ENCODE measurements around the gene TSPAN1.

Gene TSPAN1

GRCh38 chr1:46188295-46189030 is 13.6 kb downstream of the TSPAN1 start:
- DNase-seq: no peak

GRCh38 chr1:46190539-46190938 is 15.7 kb downstream of the TSPAN1 start:
- no peak for DNase-seq

GRCh38 chr1:46191033-46191701 is 16.3 kb downstream of the TSPAN1 start:
- DNase-seq: no peak

GRCh38 chr1:46192171-46192570 is 17.3 kb downstream of the TSPAN1 start:
- DNase-seq: no peak

- DNase-seq: no peak
These were observed 18.4 kb downstream of the TSPAN1 start for GRCh38 chr1:46193285-46193684.

- no peak for DNase-seq
These were observed 19.2 kb downstream of the TSPAN1 start for GRCh38 chr1:46193984-46194570.

- DNase-seq: no peak
These were observed 19.8 kb downstream of the TSPAN1 start for GRCh38 chr1:46194641-46195193.

- no peak for DNase-seq
These were observed 21.7 kb downstream of the TSPAN1 start for GRCh38 chr1:46196609-46197008.

- DNase-seq: no peak
These were observed 22.7 kb downstream of the TSPAN1 start for GRCh38 chr1:46197560-46197963.

- peak; percentile 39 to 60 for DNase-seq
These were observed 23.3 kb downstream of the TSPAN1 start, which contains the start of gene POMGNT1 for GRCh38 chr1:46197964-46198811. Gene POMGNT1, minus strand, starts transcription at chr1:46198434. Its CDS starts 613 bp downstream, at chr1:46197821.

GRCh38 chr1:46199233-46199749 is 24.4 kb downstream of the TSPAN1 start:
- DNase-seq: no peak

GRCh38 chr1:46203738-46204405 is 29.0 kb downstream of the TSPAN1 start:
- no peak for DNase-seq

GRCh38 chr1:46204406-46204742 is 29.5 kb downstream of the TSPAN1 start:
- no peak for DNase-seq

GRCh38 chr1:46205141-46205540 is 30.3 kb downstream of the TSPAN1 start:
- DNase-seq: no peak

GRCh38 chr1:46205791-46206190 is 30.9 kb downstream of the TSPAN1 start:
- DNase-seq: no peak

GRCh38 chr1:46206399-46206798 is 31.5 kb downstream of the TSPAN1 start:
- no peak for DNase-seq

GRCh38 chr1:46210561-46210960 is 35.7 kb downstream of the TSPAN1 start:
- DNase-seq: no peak

- no peak for DNase-seq
These were observed 36.2 kb downstream of the TSPAN1 start for GRCh38 chr1:46211051-46211450.

- DNase-seq: no peak
These were observed 40.6 kb downstream of the TSPAN1 start for GRCh38 chr1:46215504-46215903.

GRCh38 chr1:46218443-46218842 is 43.6 kb downstream of the TSPAN1 start:
- no peak for DNase-seq

GRCh38 chr1:46219551-46220520 is 44.9 kb downstream of the TSPAN1 start:
- DNase-seq: no peak
